GM18951 (cell line): ENCODE data around the gene COQ4.
"Not testable (repeated sequence)": the region's sequence is repeated elsewhere in the genome, so short reads cannot be mapped to it uniquely, and the experiment has no call there.

Source experiments
- POLR2A ChIP-seq: IDR thresholded peaks from 4 replicates; pipeline ENCODE4 v1.6.1; 2011; ENCODE audit warnings: mild to moderate bottlenecking; ENCODE audit not compliant: insufficient read length, insufficient read depth; ENCODE audit errors: extremely low read depth
- in situ Hi-C: fragments of 300-500 bp; cut with MboI; formaldehyde crosslinking; loops from one replicate; pipeline ENCODE4 v1.12.0; 2022; ENCODE audit warnings: low sequenced_read_pairs, mixed read lengths, inconsistent platforms; ENCODE audit not compliant: unreplicated experiment

Gene COQ4

DNA sequence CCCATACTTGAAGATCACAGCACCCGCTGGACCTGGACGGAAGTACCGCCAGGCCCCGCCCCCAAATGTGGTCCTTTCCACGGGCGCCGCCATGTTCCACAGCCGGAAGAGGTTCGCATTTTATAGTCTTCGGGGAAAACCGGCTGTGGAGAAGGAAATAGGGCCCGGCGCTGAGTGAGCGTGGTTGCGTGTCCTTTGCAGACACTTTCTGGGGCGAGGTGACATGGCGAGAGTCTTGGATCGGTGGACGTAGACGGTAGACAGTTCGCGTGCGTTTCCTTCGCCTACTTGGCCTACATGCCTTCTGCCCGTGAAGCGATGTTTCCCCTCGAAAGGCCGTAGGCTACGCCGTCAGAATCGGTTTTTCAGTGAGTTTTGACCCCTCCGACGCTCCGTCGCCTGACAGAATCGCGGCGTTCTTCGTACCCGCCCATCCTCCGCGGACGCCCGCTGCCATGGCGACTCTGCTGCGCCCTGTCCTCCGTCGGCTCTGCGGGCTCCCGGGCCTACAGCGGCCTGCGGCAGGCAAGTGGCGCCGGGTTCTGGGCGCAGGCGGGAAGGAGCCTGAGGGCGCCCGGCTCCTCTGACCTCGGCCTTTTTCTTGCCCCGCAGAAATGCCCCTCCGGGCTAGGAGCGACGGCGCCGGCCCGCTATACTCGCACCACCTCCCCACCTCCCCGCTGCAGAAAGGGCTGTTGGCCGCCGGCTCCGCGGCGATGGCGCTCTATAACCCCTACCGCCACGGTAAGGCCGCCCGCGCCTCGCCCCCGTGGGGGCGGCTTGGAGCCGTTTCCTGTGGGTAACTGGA lies at the start of gene COQ4, which contains the start of gene TRUB2:
Gene COQ4, plus strand, starts transcription at position 436 of the 808 bp plus-strand sequence. Its CDS starts 20 bp downstream, at position 456.
Gene TRUB2, minus strand, starts transcription at position 44 of the 808 bp plus-strand sequence. Its CDS starts 39 bp downstream, at position 5.
- in situ Hi-C loops: no loop called here
- TF ChIP-seq POLR2A: peak; percentile 83

DNA sequence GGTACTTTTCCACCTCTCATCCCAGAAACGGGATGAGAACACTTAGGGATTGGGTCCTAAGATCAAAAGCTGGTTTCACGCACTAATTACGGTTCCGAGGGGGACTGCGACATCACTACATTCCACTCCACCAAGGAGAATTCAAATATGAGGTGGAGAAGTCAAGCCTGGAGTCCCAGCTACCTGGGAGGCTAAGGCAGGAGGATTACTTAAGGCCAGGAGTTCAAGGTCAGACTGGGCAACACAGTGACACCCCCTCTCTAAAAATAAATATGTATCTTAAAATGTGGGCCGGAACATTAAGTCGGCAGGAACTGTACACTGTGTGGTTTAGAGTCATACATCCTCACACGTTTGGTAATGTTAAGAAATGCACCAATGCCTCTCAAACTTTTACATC lies 48.4 kb upstream of the COQ4 start:
- in situ Hi-C loops: no loop called here

DNA sequence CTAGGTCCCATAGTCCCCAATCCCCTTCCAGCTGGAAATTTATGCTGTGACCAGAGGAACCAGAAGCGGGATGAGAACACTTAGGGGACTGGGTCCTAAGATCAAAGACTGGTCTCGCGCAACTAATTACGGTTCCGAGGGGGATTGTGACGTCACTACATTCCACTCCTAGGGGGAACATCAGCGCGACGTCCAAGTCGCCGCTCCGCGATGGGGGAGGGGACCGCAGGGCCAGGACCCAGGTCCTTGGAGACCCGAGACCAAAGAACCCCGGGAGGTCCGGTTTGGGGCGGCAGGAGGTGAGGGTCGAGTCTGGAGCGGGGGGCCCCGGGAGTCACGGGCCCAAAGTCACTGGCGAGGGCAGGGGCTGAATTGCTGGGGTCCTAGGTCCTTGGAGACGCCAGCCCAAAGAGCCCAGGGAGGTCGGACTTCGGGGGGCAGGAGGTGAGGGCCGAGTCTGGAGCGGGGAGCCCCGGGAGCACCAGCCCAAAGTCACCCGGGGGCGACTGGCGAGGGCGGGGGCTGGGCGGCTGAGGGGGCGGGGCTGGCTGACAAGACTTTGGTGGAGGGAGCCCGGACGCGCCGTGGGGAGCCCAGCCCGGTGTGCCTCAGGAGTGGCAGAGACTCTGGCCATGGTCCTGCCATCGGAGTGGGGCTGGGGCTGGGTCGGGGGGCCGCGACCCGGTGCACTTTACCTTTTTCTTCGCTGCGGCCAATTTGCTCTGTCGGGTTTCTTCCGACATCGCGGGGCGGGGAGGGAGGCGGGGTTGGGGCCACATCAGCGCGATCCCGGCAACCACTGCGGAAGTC lies 47.2 kb upstream of the COQ4 start, which contains the start of gene GOLGA2:
Gene GOLGA2, minus strand, starts transcription at position 810 of the 810 bp plus-strand sequence. Its CDS starts 31 bp downstream, at position 779.
- TF ChIP-seq POLR2A: peak; percentile 35
- in situ Hi-C loops: no loop called here

More for the DNA sequence above, 48.4 kb upstream of the COQ4 start:
- TF ChIP-seq POLR2A: no peak

DNA sequence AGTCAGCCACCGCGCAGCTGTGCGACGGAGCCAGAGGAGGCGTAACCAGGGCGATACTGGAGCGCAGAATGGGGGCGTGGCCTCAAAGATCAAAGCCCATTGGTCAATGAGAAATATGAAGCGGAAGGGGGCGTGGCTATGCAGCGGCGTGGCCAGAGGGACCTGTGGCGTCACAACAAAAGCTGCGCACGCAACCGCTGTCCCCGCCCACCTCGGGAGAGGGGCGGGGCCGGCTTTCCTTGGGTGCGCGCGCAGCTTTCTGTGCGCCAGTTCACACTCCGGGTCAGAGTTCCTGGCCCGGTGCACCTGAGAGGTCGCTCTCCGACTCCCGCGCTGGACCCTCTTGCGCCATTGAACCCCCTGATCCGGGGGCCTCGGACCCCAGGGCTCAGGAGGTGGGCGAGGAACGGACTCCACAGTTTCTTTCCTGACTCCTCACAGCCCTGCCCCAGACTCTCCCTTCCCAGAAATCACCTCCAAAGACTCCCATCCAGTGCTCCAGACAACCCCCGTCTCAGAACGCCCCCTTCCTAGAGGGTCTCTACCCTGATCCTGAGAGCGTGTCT lies 46.5 kb upstream of the COQ4 start, which contains the start of gene SWI5:
Gene SWI5, plus strand, starts transcription at position 269 of the 566 bp plus-strand sequence.
- in situ Hi-C loops: no loop called here

DNA sequence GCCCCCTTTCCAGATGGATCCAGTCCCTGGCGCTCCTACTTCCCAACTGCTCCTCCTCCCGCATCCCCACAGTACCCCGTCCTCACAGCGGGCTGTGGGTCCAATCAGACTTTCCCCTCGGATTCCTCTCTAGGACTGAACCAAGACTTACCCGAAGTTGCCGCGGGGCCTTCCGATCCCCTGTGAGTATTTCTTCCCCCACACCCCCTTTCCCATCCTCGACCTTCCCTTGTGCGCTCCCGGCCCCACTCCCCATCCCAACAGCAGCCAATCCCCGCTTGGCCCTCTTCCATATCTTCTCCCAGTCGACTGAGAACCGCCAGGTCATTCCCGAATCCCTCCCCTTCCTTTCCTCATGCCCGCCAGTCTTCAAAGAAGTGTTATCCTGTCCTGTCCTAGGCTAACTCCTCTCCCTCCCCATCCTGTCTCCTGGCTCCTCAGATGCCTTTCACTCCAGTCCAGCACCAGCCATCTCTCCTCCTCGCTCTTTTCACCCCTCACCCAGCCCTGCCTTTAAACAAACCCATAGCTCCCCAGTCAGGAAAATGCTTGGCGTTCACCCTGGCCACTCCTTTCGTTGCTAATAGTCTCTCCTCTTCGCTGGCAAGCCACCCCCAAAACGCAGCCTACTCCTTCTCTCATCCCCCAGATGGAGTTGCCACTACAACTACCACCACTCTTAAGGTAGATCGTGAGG lies 45.9 kb upstream of the COQ4 start:
- in situ Hi-C loops: no loop called here
- no peak for TF ChIP-seq POLR2A

More for the DNA sequence above, 46.5 kb upstream of the COQ4 start, which contains the start of gene SWI5:
- TF ChIP-seq POLR2A: peak; percentile 99

DNA sequence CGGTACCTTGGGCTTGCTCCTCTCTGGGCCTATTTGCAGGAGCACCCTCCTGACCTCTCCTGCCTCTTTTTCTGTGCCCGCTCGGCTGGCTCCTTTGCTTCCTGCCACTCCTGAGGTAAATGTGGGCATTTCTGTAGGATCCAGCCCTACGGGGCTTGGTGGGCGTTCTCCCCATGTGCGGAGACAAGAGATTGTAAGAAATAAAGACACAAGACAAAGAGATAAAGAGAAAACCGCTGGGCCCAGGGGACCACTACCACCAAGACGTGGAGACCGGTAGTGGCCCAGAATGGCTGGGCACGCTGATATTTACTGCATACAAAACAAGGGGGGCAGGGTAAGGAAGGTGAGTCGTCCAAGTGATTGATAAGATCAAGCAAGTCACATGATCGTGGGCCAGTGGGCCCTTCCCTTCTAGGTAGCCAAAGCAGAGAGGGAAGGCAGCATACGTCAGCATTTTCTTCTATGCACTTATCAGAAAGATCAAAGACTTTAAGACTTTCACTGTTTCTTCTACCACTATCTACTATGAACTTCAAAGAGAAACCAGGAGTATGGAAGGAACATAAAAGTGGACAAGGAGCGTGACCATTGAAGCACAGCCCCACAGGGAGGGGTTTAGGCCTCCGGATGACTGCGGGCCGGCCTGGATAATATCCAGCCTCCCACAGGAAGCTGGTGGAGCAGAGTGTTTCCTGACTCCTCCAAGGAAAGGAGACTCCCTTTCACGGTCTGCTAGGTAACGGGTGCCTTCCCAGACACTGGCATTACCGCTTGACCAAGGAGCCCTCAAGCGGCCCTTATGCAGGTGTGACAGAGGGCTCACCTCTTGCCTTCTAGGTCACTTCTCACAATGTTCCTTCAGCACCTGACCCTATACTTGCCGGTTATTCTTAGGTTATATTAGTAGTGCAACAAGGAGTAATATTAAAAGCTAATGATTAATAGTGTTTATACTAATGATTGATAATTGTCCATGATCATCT lies 43.3 kb upstream of the COQ4 start:
- in situ Hi-C loops: not testable (repeated sequence)

DNA sequence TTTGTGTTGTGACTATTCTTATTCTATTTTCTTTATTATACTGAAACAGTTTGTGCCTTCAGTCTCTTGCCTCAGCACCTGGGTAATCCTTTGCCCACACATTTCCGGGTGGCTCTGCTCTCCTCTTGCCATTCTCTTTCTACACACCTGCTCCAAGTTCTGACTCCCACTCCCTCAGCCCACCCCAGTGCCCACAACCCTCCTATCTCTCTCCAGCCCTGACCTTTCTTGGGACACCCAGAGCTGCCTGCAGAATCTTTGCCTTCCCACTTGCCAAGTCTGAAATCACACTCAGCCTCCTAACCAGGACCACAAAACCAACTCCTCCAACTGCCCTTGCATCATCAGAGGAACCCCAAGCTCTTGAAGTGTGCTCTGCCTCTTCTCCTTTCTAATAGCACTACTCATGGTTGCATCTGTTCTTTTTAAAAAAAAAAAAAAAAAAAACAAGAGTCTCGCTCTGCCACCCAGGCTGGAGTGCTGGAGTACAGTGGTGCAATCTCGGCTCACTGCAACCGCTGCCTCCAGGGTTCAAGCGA lies 42.5 kb upstream of the COQ4 start:
- in situ Hi-C loops: no loop called here
- TF ChIP-seq POLR2A: no peak

DNA sequence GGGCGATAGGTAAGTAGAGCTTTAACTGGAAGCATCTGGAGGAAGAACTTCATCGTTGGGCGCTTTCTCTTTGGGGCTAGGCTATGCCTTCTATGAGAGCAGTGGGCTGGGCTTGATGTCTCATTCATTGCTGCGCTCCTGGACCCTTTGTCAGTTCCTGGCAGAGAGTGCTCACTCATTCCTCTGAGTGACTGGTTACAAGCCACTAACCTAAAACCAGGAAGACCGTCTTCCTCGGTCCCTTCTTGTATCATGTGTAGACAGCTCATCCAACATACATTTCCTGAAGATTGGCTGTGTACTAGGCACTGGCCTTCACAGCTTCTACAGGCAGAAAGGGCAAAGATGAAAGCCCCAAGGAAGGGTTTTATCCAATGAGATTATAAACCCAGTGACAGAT lies 40.1 kb upstream of the COQ4 start:
- TF ChIP-seq POLR2A: no peak
- in situ Hi-C loops: no loop called here

DNA sequence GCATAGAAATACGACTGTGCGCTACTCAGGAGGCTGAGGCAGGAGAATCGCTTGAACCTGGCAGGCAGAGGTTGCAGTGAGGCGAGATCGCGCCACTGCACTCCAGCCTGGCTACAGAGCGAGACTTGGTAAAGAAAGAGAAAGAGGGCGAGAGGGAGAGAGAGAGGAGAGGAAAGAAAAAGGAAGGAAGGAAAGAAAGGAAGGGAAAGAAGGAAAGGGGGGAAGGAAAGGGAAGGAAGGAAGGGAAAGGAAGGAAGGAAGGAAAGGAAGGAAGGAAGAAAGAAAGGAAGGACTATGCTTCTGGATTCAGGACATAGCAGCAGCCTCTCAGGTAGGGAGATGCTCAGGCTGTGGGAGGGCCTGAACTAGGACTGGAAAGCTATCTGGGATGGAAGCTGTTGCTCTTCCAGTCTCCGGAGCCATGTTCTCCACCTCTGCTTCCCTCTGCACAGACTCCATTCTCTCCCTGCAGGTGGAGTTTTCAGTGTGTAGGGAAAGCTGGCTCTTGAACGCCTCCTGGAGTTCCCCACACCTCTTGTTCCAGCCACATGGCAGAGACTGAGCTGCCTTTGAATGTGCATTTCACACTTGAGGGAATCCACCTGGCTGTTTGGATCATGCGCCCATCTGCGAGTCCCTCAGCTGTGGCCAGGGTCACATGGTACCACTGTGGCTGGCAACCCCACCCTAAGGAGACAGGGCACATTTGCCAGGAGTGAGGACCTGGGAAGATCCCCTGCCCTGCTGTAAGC lies 37.4 kb upstream of the COQ4 start:
- in situ Hi-C loops: no loop called here
- no peak for TF ChIP-seq POLR2A

DNA sequence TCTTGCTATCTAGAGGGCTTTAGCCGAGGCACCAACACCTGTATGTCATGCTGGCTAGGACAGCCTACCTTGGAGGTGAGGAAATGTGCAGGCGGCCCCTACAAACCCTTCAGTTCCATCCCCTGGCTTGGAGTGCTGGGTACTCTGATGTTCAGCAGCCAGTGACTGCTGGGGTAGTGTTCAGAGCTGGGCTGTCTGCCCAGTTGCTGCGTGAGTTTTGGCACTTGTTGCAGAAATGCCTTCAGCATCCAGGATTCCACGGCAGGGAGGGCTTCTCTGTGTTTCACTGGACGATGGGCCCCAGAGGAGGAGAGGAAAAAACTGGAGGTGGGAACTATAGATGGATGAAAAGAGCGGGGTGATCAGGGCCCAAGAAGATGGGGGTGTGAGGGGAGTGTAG lies 36.2 kb upstream of the COQ4 start:
- in situ Hi-C loops: no loop called here
- no peak for TF ChIP-seq POLR2A
